Subcutaneous abdominal adipose tissue (tissue), 5 donors: Measurements from ENCODE around the gene CAPN8.
"Not testable (repeated sequence)": the region's sequence is repeated elsewhere in the genome, so short reads cannot be mapped to it uniquely, and the experiment has no call there.

Experiments used
- H3K27ac ChIP-seq: one replicate; pipeline ENCODE4 v1.7.0; 2013; ENCODE audit warnings: low read depth, mild to moderate bottlenecking, inconsistent platforms, low read length, moderate library complexity
- H3K27me3 ChIP-seq, 5 donors: one replicate each; pipeline ENCODE4 v1.7.0; 2013; ENCODE audit warnings: low read length in 5 of 5, inconsistent platforms in 1 of 5; ENCODE audit not compliant: control insufficient read depth in 5 of 5, insufficient read depth in 4 of 5
- H3K36me3 ChIP-seq, 5 donors: one replicate each; pipeline ENCODE4 v1.7.0; 2013; ENCODE audit warnings: low read length in 5 of 5; ENCODE audit not compliant: control insufficient read depth in 5 of 5, insufficient read depth in 5 of 5
- H3K4me1 ChIP-seq, 5 donors: one replicate each; pipeline ENCODE4 v1.7.0; 2013; ENCODE audit warnings: low read length in 5 of 5, mild to moderate bottlenecking in 3 of 5, moderate library complexity in 1 of 5; ENCODE audit not compliant: control insufficient read depth in 5 of 5, insufficient read depth in 5 of 5
- H3K4me3 ChIP-seq, 5 donors: one replicate each; pipeline ENCODE4 v1.7.0; 2013; ENCODE audit warnings: low read length in 5 of 5, low read depth in 1 of 5
- H3K9ac ChIP-seq, 5 donors: one replicate each; pipeline ENCODE4 v1.7.0; 2013; ENCODE audit warnings: low read length in 5 of 5, mild to moderate bottlenecking in 4 of 5, moderate library complexity in 3 of 5
- H3K9me3 ChIP-seq, 5 donors: one replicate each; pipeline ENCODE4 v1.7.0; 2013; ENCODE audit warnings: low read length in 5 of 5; ENCODE audit not compliant: control insufficient read depth in 5 of 5
- donor health status: healthy.
- donor health status: healthy.
- donor health status: healthy.
- donor health status: healthy.
- donor health status: healthy.

Gene CAPN8

GRCh38 chr1:223519116-223519515 lies 146.4 kb downstream of the CAPN8 start:
- H3K4me3 ChIP-seq = no peak overlapping the region
- peaks cover 0 to 5% (median 0%) of the 10 kb centered on the region in 5 donors for H3K9me3 ChIP-seq
- H3K27ac ChIP-seq = no peak overlapping the region
- H3K4me1 ChIP-seq = no peaks in the 10 kb centered on the region
- no peaks in the 10 kb centered on the region for H3K36me3 ChIP-seq
- H3K9ac ChIP-seq = no peak overlapping the region
- H3K27me3 ChIP-seq = peaks cover 0 to 14% (median 6%) of the 10 kb centered on the region in 5 donors

GRCh38 chr1:223518553-223518952 lies 146.9 kb downstream of the CAPN8 start:
- not testable (repeated sequence) for H3K9ac ChIP-seq, H3K4me1 ChIP-seq, H3K36me3 ChIP-seq, H3K27ac ChIP-seq, H3K4me3 ChIP-seq, H3K9me3 ChIP-seq
- H3K27me3 ChIP-seq = peaks cover 0 to 14% (median 6%) of the 10 kb centered on the region in 5 donors

GRCh38 chr1:223515926-223516325 lies 149.6 kb downstream of the CAPN8 start:
- H3K27ac ChIP-seq = no peak overlapping the region
- no peaks in the 10 kb centered on the region for H3K4me1 ChIP-seq
- H3K27me3 ChIP-seq = peaks cover 0 to 14% (median 6%) of the 10 kb centered on the region in 5 donors
- no peaks in the 10 kb centered on the region for H3K36me3 ChIP-seq
- no peak overlapping the region for H3K4me3 ChIP-seq
- peaks cover 0 to 5% (median under 1%) of the 10 kb centered on the region in 5 donors for H3K9me3 ChIP-seq
- no peak overlapping the region for H3K9ac ChIP-seq

GRCh38 chr1:223515421-223515820 lies 150.1 kb downstream of the CAPN8 start:
- Histone ChIP-seq H3K4me1 (no peaks in the 10 kb centered on the region), H3K9me3 (peaks cover 0 to 8% (median 5%) of the 10 kb centered on the region in 5 donors), H3K27ac (no peak overlapping the region), H3K4me3 (no peak overlapping the region), H3K9ac (no peak overlapping the region), H3K36me3 (no peaks in the 10 kb centered on the region), H3K27me3 (peaks cover 0 to 14% (median 6%) of the 10 kb centered on the region in 5 donors)

- no peak overlapping the region for H3K4me3 ChIP-seq
- no peak overlapping the region for H3K9ac ChIP-seq
- H3K9me3 ChIP-seq = peaks cover 0 to 9% (median 2%) of the 10 kb centered on the region in 5 donors
- peaks cover 0 to 14% (median 6%) of the 10 kb centered on the region in 5 donors for H3K27me3 ChIP-seq
- H3K36me3 ChIP-seq = no peaks in the 10 kb centered on the region
- no peak overlapping the region for H3K27ac ChIP-seq
- no peaks in the 10 kb centered on the region for H3K4me1 ChIP-seq
Observed at GRCh38 chr1:223514644-223515043, 150.9 kb downstream of the CAPN8 start.

- H3K4me1 ChIP-seq = no peaks in the 10 kb centered on the region
- H3K27ac ChIP-seq = no peak overlapping the region
- H3K4me3 ChIP-seq = no peak overlapping the region
- no peak overlapping the region for H3K9ac ChIP-seq
- H3K36me3 ChIP-seq = no peaks in the 10 kb centered on the region
- peaks cover 0 to 14% (median 6%) of the 10 kb centered on the region in 5 donors for H3K27me3 ChIP-seq
- H3K9me3 ChIP-seq = peaks cover 0 to 9% (median 0%) of the 10 kb centered on the region in 5 donors
Observed at GRCh38 chr1:223513309-223513708, 152.2 kb downstream of the CAPN8 start.

GRCh38 chr1:223512057-223512456 lies 153.4 kb downstream of the CAPN8 start:
- Histone ChIP-seq H3K4me1 (no peaks in the 10 kb centered on the region), H3K36me3 (no peaks in the 10 kb centered on the region), H3K9ac (no peak overlapping the region), H3K9me3 (peaks cover 0 to 9% (median 0%) of the 10 kb centered on the region in 5 donors), H3K27me3 (peaks cover 0 to 14% (median 6%) of the 10 kb centered on the region in 5 donors), H3K4me3 (no peak overlapping the region), H3K27ac (no peak overlapping the region)

- Histone ChIP-seq H3K9ac (no peak overlapping the region), H3K4me1 (no peaks in the 10 kb centered on the region), H3K36me3 (no peaks in the 10 kb centered on the region), H3K27ac (no peak overlapping the region), H3K4me3 (no peak overlapping the region), H3K9me3 (peaks cover 0 to 9% (median 0%) of the 10 kb centered on the region in 5 donors), H3K27me3 (no peaks in the 10 kb centered on the region)
Observed at GRCh38 chr1:223508796-223509195, 156.7 kb downstream of the CAPN8 start.

- Histone ChIP-seq H3K4me1 (no peaks in the 10 kb centered on the region), H3K27ac (no peak overlapping the region), H3K27me3 (no peaks in the 10 kb centered on the region), H3K9ac (no peak overlapping the region), H3K36me3 (no peaks in the 10 kb centered on the region), H3K9me3 (no peaks in the 10 kb centered on the region), H3K4me3 (no peak overlapping the region)
Observed at GRCh38 chr1:223504741-223505140, 160.8 kb downstream of the CAPN8 start.

- H3K4me1 ChIP-seq = no peaks in the 10 kb centered on the region
- no peak overlapping the region for H3K9ac ChIP-seq
- H3K36me3 ChIP-seq = no peaks in the 10 kb centered on the region
- no peak overlapping the region for H3K4me3 ChIP-seq
- H3K27ac ChIP-seq = no peak overlapping the region
- no peaks in the 10 kb centered on the region for H3K27me3 ChIP-seq
- H3K9me3 ChIP-seq = no peaks in the 10 kb centered on the region
Observed at GRCh38 chr1:223503348-223503747, 162.2 kb downstream of the CAPN8 start.
